Forelimb muscle (tissue), 1 donor: ENCODE data around the gene PSMD9. TPM values are rescaled to one million over a fixed set of nuclear protein-coding genes. Genes with fewer than 3 reads are reported as not detected.
"Not testable (repeated sequence)": the region's sequence is repeated elsewhere in the genome, so short reads cannot be mapped to it uniquely, and the experiment has no call there.

Source experiments
- DNase-seq: peaks from one replicate; pipeline ENCODE4 v3.0.0-alpha.2; 2013; ENCODE audit warnings: low read depth
- polyA plus RNA-seq: library from polyadenylated mRNA; unstranded; fragments of 120-200 nt; gene quantifications from one replicate; pipeline ENCODE4 v1.2.1, GENCODE V29; 2013; ENCODE audit not compliant: insufficient read length

The PSMD9 gene, protein sequence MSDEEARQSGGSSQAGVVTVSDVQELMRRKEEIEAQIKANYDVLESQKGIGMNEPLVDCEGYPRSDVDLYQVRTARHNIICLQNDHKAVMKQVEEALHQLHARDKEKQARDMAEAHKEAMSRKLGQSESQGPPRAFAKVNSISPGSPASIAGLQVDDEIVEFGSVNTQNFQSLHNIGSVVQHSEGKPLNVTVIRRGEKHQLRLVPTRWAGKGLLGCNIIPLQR
- 39.4 TPM for polyA plus RNA-seq

GRCh38 chr12:121888478-121889273, at the start of gene PSMD9:
PSMD9 (plus strand) TSS chr12:121888790; CDS start chr12:121888857, 67 bp downstream.
- DNase-seq = peak; percentile 86

DNA sequence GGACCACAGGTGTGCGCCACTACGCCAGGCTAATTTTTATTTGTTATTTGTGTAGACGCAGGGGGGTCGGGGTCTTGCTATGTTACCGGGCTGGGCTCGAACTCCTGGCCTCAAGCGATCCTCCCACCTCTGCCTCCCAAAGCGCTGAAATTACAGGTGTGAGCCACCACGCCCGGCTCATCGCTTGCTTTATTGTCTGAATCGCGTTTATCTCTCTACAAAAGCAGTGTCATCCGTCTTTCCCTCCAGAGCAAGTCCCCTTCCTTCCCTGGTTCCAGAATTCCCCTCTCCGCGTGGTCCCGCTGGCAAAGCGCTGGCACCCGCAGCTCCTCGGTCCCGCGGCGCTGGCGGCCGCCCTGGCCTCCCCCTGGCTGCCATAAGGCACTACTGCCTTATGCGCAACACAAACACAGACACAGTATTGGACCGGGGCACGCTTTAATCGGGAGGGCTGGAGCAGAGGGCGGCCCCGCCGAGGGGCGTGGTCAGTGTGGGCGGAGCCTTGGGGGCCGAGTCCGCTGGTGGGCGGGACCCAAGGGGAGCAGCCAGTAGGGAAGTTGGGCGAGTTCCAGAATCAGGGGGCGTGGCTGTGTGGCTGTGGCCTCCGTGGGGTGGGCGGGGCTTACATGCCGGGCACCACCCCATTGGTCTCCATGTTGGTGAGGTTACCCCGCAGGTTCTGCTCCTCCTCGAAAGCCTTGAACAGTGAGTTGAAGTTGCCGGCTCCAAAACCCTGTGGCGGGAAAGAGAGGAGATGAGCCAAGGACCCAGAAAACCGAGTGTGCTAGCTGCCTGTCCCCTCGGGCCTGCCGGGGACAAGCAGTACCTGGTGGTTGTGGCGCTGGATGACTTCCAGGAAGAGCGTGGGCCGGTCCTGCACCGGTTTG, 49.2 kb upstream of the PSMD9 start:
- peak; percentile 65 for DNase-seq

GRCh38 chr12:121839993-121840761, 48.4 kb upstream of the PSMD9 start:
- DNase-seq = no peak

DNA sequence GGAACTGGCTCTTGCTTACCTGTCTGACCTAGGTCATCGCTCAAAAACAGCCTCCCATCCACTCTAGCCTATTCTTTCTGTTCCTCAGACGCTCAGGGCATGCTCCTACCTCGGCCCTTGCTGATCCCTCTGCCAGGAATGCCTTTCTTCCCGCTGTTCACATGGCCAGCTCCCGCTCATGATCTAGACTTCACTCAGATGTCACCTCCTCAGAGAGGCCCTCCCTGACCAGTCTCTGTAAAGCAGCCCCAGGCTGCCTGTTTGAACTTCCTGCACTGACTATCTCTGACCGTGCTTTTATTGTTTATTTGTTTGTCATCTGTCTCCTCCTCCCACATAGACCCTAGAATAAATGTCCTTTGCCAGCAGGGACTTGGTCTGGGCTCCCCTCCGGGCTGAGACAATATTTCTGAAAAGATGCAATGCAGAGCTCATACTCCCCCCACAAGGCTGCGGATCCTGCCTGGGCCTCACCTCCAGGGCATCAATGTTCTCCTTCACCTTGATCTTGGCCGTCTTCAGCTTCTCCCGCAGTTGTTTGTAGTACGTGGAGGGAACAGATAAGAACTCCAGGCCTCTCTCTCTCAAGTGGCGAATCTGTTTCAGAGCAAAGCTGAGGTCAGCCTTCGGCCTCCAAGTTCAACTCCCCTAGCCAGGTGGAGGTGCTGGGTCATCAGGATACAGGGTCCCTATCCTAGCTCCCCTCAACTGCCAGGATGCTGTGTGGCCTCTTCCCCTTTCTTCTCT, 45.2 kb upstream of the PSMD9 start:
- no peak for DNase-seq

DNA sequence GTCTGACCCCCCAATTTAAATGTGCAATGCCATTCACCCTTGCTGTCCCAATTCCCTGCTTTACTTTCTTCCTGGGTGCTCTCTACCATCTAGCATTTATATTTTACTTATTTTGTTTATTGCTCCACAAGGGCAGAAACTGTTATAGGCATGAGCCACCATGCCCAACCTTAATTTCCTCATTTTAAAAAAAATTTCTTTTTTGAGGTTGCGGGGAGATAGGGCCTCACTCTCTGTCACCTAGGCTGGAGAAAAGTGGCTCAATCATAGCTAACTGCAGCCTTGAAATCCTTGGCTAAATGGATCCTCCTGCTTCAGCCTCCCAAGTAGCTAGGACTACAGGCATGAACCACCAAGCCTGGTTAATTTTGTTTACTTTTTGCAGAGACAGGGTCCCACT, 42.9 kb upstream of the PSMD9 start:
- no peak for DNase-seq

- DNase-seq = no peak
Observed at GRCh38 chr12:121849211-121849610, 39.4 kb upstream of the PSMD9 start.

DNA sequence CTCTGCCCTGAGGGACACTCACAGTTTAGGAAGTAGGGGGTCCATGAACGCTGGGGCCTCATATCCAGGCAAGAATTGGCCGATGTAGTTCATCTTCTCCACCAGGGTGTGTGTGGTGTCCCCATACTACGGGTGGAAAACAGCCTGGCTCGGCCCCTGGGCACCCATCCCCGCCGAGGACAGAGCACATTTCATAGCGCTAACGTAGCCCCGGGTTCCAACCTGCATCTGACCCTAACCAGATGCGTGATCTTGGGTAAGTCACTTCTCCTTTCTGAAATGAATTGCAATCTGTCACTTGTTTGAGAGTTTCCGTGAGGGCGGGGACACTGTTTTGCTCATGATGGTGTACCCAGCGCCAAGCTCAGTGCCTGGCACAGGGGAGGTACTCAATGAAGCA, 38.9 kb upstream of the PSMD9 start:
- DNase-seq = no peak

GRCh38 chr12:121852392-121852791, 36.2 kb upstream of the PSMD9 start:
- DNase-seq = not testable (repeated sequence)

DNA sequence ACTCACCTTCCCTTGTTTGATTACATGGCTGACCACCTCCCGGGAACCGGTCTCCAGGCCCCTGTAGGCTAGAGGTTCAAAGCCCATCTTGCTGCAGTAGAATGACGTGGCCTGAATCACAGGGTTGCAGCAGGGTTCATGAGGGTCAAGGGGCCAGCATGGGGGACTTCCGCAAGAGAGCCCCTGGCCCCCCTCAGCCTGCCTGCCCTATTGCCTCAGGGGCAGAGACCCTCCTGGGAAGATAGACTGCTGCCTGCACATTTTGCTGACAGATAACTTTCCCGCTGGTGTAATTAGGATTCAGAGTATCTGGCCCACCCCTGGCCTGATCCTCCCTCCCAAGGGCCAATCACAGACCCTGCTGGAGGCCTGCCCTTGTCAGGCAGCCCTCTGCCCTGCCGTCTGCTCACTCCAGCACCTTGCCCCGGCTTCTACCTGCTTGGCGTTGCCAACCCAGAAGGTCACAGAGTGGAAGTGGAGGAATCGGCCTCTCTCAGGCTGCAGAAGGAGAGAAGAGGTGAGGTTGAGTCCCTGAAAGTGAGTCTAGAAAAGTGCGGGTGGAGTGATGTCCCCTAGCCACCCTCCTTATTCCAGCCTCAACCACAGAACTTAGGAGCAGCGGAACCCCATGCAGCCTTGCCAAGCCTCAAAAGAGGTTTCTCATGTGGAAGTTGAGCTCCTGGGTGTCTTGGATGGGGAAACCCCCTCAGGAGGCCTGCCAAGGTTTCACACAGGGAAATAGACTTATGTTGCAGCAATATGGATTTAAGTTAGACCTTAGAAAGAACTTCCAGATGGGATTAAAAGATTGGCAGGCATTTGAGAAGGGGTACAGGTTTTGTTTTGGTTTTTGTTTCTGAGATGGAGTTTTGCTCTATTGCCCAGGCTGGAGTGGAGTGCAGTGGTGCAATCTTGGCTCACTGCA, 31.0 kb upstream of the PSMD9 start:
- no peak for DNase-seq

GRCh38 chr12:121858318-121858661, 30.3 kb upstream of the PSMD9 start:
- no peak for DNase-seq

- DNase-seq = no peak
Observed at GRCh38 chr12:121858662-121859572, 29.7 kb upstream of the PSMD9 start, which contains the start of gene HPD. HPD (minus strand) TSS chr12:121858859; CDS start chr12:121858823, 36 bp downstream.

- DNase-seq = no peak
Observed at GRCh38 chr12:121860257-121860656, 28.3 kb upstream of the PSMD9 start.

DNA sequence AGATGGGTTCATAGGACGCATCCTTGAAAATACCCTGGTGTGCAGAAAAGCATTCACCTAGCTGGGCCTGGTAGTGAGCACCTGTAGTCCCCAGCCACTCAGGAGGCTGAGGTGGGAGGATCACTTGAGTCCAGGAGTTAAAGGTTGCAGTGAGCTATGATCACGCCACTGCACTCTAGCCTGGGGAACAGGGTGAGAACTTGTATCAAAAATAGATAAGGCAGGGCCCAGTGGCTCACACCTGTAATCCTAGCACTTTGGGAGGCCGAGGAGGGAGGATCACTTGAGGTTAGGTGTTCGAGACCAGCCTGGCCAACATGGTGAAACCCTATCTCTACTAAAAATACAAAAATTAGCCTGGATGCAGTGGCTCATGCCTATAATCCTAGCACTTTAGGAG, 27.9 kb upstream of the PSMD9 start:
- not testable (repeated sequence) for DNase-seq

GRCh38 chr12:121861636-121862254, 26.8 kb upstream of the PSMD9 start:
- DNase-seq = no peak

- DNase-seq = peak; percentile 8
Observed at GRCh38 chr12:121866331-121866730, 22.3 kb upstream of the PSMD9 start.

GRCh38 chr12:121869229-121869628, 19.4 kb upstream of the PSMD9 start:
- DNase-seq = not testable (repeated sequence)

DNA sequence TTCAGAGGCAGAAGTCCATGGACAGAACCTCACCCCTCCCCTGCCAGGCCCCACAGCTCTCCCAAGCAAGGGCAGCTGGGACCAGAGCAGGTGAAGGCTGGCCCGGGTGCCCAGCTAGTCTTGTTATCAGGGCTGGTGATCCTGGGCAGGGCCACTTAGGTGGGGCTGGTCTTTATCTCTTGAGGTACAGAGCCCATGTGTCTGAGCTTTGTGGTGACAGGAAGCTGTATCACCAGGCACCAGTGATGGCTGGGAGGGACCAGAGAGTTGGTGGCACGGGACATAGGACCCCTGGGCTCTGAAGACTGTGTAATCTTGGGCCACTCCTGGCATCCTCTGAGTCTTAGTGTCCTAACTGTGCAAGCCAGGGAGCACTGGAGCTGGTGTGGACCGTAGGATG, 17.1 kb upstream of the PSMD9 start:
- no peak for DNase-seq
